Effector memory CD8-positive, alpha-beta T cell (primary cell): ENCODE measurements around the gene SH2B2.

Experiments used
- ATAC-seq: fragments of 150-1000 bp; cut with Tn5 transposase; replicated peaks from 2 replicates; pipeline ENCODE4 v1.10.0; 2021; ENCODE audit warnings: mild to moderate bottlenecking, moderate library complexity
- DNase-seq, 3 experiments: peaks; one replicate each; pipeline ENCODE4 v3.0.0; 2021
- H3K27ac Mint-ChIP-seq, 2 donors: one replicate each; pipeline ENCODE4 v1.8.0; 2022; ENCODE audit warnings: mild to moderate bottlenecking in 2 of 2, mixed read lengths in 2 of 2, moderate library complexity in 2 of 2
- H3K27me3 Mint-ChIP-seq, 2 donors: one replicate each; pipeline ENCODE4 v1.8.0; 2022; ENCODE audit warnings: mixed read lengths in 2 of 2
- H3K36me3 Mint-ChIP-seq: one replicate; pipeline ENCODE4 v1.8.0; 2022; ENCODE audit warnings: mild to moderate bottlenecking, moderate library complexity, mixed read lengths; ENCODE audit not compliant: insufficient read depth
- H3K4me1 Mint-ChIP-seq, 2 donors: one replicate each; pipeline ENCODE4 v1.8.0; 2022; ENCODE audit warnings: low read depth in 2 of 2, mixed read lengths in 2 of 2
- H3K4me3 Mint-ChIP-seq, 2 donors: one replicate each; pipeline ENCODE4 v1.8.0; 2022; ENCODE audit warnings: mild to moderate bottlenecking in 2 of 2, mixed read lengths in 2 of 2, moderate library complexity in 2 of 2
- H3K9me3 Mint-ChIP-seq, 2 donors: one replicate each; pipeline ENCODE4 v1.8.0; 2022; ENCODE audit warnings: mixed read lengths in 2 of 2
- total RNA-seq, 9 experiments: gene quantifications; one replicate each; lab custom pipeline; 2026; lab: John Stamatoyannopoulos, UW

Gene SH2B2
- total RNA-seq, result 0 to 1.8 (median 0.91) reads per million in 9 experiments

DNA sequence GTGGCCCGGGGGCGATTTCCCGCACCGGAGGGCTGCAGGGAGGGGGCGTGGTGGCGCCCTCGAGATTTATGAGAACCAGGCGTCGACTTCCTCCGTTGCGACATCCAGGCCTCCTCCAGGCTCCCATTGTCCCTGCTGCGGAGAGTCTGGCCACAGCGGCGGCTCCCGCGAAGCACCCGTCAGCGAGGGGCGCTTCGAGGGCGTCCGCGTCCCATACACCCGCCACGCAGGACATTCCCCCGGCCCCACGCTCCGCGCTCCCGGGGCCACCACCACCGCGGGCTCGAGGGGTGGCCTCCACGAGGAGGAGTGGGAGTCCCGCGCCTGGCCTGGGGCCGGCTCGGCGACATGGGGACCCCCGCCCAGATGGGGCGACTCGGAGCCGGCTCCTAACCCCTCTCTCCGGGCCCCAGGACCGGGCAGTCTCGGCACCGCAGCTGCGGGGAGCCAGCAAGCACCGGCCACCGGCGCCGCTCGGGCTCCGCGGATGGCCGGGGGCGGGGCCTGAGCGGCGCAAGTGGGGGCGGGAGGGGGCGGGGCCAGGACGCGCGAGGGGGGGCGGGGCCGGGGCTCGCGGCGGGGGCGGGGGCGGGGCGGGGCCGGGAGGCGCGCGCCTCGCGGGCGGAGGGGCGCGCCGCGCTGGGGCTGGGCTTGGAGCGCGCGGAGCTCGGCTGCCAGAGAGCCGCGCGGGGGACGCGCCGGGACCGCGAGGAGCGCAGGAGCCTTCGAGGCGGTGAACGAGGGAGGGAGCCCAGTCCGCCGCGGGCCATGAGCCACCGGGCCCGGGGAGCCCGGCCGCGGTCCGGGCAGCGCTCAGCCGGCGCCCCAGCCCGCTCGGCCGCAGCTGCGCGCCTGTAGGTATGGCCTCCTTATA lies at the start of gene SH2B2:
SH2B2 (plus strand) TSS at position 632 of the 874 bp plus-strand sequence. CDS start 13,683 bp downstream, outside the sequence.
- ATAC-seq (peak; percentile 64), DNase-seq (peak; percentile 34 to 43 (median 42))
- Mint-ChIP-seq H3K36me3 (peaks cover 7% of the 10 kb centered on the region), H3K9me3 (no peaks in the 10 kb centered on the region), H3K27me3 (peaks cover 0 to 5% of the 10 kb centered on the region in 2 donors), H3K4me1 (peaks cover 17 to 23% of the 10 kb centered on the region in 2 donors), H3K4me3 (peak within 1 kb of the TSS; percentile 58 to 74), H3K27ac (peak within 1 kb of the TSS in 1 of 2 donors; percentile 31)

DNA sequence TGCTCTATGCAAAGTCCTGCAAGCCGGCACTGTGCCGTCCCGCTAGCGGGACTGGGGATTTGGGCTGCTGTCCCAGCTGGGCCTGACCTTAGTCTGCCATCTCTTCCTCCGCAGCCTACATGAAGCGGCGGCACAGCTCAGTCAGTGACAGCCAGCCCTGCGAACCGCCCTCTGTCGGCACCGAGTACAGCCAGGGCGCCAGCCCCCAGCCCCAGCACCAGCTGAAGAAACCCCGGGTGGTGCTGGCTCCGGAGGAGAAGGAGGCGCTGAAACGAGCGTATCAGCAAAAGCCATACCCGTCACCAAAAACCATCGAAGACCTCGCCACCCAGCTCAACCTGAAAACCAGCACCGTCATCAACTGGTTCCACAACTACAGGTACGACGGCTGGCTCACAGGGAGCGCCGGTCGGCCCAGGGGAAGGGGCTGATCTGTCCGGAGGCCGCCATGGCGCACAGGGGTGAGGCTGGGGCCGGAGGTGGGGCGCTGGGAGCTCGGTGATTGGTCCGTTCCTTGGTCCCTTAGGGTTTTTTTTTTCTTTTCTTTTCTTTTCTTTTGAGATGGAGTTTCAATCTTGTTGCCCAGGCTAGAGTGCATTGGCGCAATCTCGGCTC lies 47.4 kb upstream of the SH2B2 start:
- Mint-ChIP-seq H3K27me3 (no peaks in the 10 kb centered on the region), H3K36me3 (peaks cover 17% of the 10 kb centered on the region), H3K9me3 (no peaks in the 10 kb centered on the region), H3K4me1 (no peaks in the 10 kb centered on the region), H3K27ac (no peak overlapping the region), H3K4me3 (no peak overlapping the region)
- no peak for DNase-seq
- ATAC-seq, result no peak

DNA sequence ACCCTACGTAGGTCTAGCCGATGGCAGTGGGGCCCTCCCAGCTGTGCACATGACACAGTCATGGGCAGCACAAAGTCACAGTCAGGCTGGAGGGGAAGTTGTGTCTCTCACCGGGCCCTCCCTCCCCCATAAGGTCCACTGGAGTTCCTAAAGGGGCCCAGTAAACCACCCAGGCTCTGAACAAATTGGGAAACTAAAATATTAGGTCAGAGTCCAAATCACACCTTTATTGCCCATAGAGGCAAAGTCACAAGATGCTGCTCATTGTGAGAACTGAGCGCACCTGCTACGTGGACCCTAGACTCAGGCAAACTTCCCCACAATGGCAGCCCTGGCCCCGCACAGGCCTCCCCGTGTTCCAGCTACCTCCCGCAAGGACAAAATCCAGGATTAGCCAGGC lies 45.2 kb upstream of the SH2B2 start:
- Mint-ChIP-seq H3K27ac (no peak overlapping the region), H3K9me3 (no peaks in the 10 kb centered on the region), H3K27me3 (no peaks in the 10 kb centered on the region), H3K4me3 (no peak overlapping the region), H3K4me1 (no peaks in the 10 kb centered on the region), H3K36me3 (peaks cover 21% of the 10 kb centered on the region)
- no peak for DNase-seq
- ATAC-seq, result no peak

DNA sequence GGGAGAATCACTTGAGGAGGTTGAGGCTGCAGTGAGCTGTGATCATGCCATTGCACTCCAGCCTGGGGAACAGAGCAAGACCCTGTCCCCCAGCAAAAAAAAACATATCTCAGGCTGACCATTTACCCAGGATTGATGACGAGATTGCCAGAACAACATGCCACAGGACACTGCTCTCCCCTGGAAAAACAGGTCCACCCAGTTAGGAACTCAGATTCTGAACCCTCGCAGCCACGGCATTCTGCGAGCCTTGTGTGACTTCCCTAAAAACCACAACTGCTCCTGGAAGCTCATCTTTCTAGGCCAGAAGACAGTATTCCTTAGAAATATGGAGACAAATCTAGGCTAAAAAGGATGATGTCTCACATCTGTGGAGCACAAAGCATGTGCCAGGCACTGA lies 42.1 kb upstream of the SH2B2 start:
- Mint-ChIP-seq H3K27ac (no peak overlapping the region), H3K4me3 (no peak overlapping the region), H3K4me1 (no peaks in the 10 kb centered on the region), H3K9me3 (no peaks in the 10 kb centered on the region), H3K27me3 (no peaks in the 10 kb centered on the region), H3K36me3 (peaks cover 20% of the 10 kb centered on the region)
- ATAC-seq, result no peak
- DNase-seq, result no peak

DNA sequence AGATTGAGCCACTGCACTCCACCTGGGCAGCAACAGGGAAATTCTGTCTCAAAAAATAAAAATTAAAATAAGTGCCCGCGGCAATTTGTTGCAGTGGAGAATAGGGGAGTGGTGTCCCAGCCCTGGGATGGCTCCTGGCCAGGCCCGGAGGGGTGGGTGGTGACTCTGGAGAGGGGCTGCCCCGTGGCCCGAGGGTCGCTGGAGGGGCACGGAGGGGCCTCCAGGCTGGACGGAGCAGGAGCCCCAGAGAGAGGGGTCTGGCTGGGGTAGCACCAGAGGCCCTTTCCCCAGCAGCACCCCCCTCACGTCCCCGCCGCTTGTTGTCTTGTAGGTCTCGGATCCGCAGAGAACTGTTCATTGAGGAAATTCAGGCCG lies 38.6 kb upstream of the SH2B2 start:
- DNase-seq (no peak), ATAC-seq (no peak)
- H3K9me3 Mint-ChIP-seq, result no peaks in the 10 kb centered on the region
- no peaks in the 10 kb centered on the region for H3K27me3 Mint-ChIP-seq
- no peak overlapping the region for H3K27ac Mint-ChIP-seq
- H3K4me1 Mint-ChIP-seq, result no peaks in the 10 kb centered on the region
- H3K4me3 Mint-ChIP-seq, result no peak overlapping the region
- H3K36me3 Mint-ChIP-seq, result peaks cover 12% of the 10 kb centered on the region

- Mint-ChIP-seq H3K27ac (no peak overlapping the region), H3K4me3 (no peak overlapping the region), H3K4me1 (no peaks in the 10 kb centered on the region), H3K27me3 (no peaks in the 10 kb centered on the region), H3K36me3 (peaks cover 9% of the 10 kb centered on the region), H3K9me3 (no peaks in the 10 kb centered on the region)
- ATAC-seq (no peak), DNase-seq (no peak)
Measured at GRCh38 chr7:102248456-102249395, 37.9 kb upstream of the SH2B2 start.

GRCh38 chr7:102251531-102252365 lies 34.9 kb upstream of the SH2B2 start:
- ATAC-seq (no peak), DNase-seq (no peak)
- no peaks in the 10 kb centered on the region for H3K4me1 Mint-ChIP-seq
- H3K36me3 Mint-ChIP-seq, result peaks cover 8% of the 10 kb centered on the region
- H3K27ac Mint-ChIP-seq, result no peak overlapping the region
- no peaks in the 10 kb centered on the region for H3K9me3 Mint-ChIP-seq
- H3K27me3 Mint-ChIP-seq, result no peaks in the 10 kb centered on the region
- no peak overlapping the region for H3K4me3 Mint-ChIP-seq

GRCh38 chr7:102252366-102252982 lies 34.2 kb upstream of the SH2B2 start:
- DNase-seq (no peak), ATAC-seq (no peak)
- H3K9me3 Mint-ChIP-seq, result no peaks in the 10 kb centered on the region
- H3K36me3 Mint-ChIP-seq, result peaks cover 3% of the 10 kb centered on the region
- peak overlapping the region in 1 of 2 donors; percentile 38 for H3K27ac Mint-ChIP-seq
- H3K27me3 Mint-ChIP-seq, result no peaks in the 10 kb centered on the region
- no peaks in the 10 kb centered on the region for H3K4me1 Mint-ChIP-seq
- no peak overlapping the region for H3K4me3 Mint-ChIP-seq

DNA sequence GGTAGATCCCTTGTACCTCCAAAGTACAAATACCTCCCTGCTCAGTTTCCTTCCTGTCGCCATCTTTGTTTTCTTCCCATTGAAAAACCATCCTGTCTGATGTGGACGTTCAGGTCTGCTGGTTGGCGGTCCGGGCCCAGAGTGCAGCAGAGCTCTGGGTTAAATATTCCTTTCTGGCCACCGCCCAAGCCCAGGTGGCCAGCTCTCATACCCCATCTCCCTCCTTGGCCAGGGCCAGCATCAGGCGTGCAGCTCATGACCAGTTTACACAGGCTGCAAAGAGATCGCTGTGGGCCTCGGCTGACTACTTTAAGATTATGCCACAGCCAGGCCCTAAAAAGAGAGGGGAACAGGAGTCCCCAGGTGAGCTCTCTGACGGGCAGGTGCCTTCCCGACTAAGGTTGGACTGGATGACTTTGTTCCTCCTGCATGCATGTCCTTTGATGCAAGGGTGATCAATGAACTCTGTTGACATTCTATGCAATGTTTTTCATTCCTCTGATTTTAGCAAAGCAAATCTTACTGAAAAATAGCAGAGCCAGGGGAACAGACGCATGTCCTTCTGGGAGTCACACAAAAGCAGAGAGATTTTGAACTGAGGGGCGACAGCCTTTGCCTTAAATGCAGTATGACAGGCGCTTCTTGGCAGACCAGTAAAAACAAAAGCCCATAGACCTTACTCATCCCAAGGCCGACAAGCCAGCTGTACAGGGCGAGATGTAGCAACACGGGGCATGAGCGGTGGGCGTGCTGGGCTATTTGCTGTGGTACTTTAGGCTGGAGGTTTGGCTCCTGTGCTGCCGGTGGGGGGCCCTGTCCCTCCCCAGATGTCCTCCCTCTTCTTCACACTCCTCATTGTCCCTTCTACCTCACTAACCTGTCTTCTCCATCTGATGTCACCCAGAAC lies 33.3 kb upstream of the SH2B2 start:
- no peaks in the 10 kb centered on the region for H3K27me3 Mint-ChIP-seq
- peak overlapping the region in 1 of 2 donors; percentile 38 for H3K27ac Mint-ChIP-seq
- H3K36me3 Mint-ChIP-seq, result peaks cover 3% of the 10 kb centered on the region

GRCh38 chr7:102253973-102254370 lies 32.7 kb upstream of the SH2B2 start:
- peak overlapping the region in 1 of 2 donors; percentile 41 for H3K27ac Mint-ChIP-seq
- DNase-seq, result no peak
- no peaks in the 10 kb centered on the region for H3K4me1 Mint-ChIP-seq
- no peaks in the 10 kb centered on the region for H3K27me3 Mint-ChIP-seq
- peaks cover 6% of the 10 kb centered on the region for H3K36me3 Mint-ChIP-seq
- no peaks in the 10 kb centered on the region for H3K9me3 Mint-ChIP-seq
- no peak overlapping the region for H3K4me3 Mint-ChIP-seq
- ATAC-seq, result no peak

More for the DNA sequence above, 33.3 kb upstream of the SH2B2 start:
- ATAC-seq (no peak), DNase-seq (no peak)
- H3K9me3 Mint-ChIP-seq, result no peaks in the 10 kb centered on the region
- no peaks in the 10 kb centered on the region for H3K4me1 Mint-ChIP-seq
- H3K4me3 Mint-ChIP-seq, result no peak overlapping the region

- Mint-ChIP-seq H3K27ac (peak overlapping the region in 1 of 2 donors; percentile 41), H3K9me3 (no peaks in the 10 kb centered on the region), H3K36me3 (peaks cover 6% of the 10 kb centered on the region), H3K4me1 (no peaks in the 10 kb centered on the region), H3K27me3 (no peaks in the 10 kb centered on the region), H3K4me3 (no peak overlapping the region)
- no peak for ATAC-seq
- no peak for DNase-seq
Measured at GRCh38 chr7:102254521-102254920, 32.1 kb upstream of the SH2B2 start.
